NCI-H187 (cell line): Measurements from ENCODE around the gene TXNIP.

Source experiments
- DNase-seq, 2 experiments: peaks; one replicate each; lab custom pipeline; 2025; lab: John Stamatoyannopoulos, UW

TXNIP gene

DNA sequence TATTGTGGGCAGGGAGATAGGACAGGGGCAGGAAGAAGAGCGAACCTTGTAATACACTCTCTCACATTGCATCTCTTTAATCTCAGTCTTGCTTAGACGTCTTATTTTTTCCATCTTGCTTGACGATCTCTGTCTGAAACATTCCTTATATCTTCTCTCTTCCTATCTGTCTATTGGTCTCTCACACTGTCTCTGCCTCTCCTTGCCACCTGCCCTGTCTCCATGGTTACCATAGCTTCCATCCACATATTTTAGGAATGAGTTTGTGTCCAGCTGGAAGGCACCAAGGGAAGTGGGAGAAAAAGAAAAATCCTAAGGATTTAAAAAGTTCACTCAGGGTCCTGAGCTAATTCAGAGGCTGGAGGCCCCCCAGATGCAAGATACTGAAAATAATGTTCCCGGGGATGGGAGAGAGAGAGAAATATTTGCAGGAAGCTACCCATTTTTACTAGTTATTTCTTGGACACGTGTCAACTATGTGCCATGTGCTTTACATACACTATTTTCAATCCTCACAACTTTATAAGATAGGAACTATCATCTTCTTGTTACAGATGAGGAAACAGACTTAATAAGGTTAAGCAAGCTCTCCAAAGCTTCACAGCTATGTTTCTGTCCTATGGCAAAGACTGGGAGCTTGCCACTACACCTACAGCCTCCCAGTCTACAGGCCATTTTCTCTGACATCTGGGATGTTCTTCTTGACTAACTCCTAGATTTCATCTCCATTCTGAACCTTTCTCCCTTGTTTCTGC lies 32.9 kb downstream of the TXNIP start:
- DNase-seq, result peak; percentile 29 to 73

DNA sequence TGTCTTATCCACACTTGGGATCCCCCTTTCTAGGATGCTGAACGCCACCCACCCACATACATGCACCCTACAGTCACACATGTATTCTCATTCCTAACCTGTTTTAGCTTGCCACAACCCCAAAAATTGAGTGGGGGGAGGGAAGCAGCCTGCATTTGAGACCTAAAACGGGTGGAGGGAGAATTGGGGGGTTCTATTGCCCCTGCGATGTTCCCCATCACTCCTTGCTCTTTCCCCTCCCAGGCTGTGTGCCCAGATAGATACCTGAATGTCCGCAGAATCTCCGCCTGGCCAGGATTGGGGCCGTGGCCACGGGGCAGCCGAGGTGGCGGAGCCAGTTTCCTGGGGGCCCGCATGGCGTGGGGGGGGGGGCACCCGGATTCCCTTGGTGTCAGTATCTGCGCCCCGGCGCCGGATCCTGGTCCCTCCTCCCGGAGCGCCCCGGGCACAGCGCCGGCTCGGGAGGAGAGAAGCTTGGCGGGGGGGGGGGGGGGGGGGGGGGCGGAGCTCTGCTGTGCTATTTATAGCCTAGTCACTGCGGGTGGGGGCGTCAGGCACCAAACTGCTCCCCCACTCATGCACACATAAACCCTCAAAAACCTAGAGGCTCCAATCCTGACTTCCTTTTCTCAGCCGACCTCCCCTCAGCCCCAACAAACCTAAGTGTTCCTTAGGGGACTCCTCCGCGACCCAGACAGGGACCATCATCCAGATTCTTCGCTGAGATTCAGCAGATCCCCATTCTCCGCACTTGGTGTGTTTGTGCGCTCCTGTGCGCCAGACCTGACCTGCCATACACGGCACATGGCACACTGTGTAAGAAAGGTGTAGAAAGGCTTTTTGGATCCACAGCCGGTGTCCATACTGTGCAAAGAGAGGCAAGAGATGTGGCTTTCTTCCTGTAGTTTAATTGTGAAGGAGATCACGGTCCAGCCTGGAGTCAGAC lies 33.9 kb downstream of the TXNIP start:
- DNase-seq, result peak in 1 of 2 experiments; percentile 77

DNA sequence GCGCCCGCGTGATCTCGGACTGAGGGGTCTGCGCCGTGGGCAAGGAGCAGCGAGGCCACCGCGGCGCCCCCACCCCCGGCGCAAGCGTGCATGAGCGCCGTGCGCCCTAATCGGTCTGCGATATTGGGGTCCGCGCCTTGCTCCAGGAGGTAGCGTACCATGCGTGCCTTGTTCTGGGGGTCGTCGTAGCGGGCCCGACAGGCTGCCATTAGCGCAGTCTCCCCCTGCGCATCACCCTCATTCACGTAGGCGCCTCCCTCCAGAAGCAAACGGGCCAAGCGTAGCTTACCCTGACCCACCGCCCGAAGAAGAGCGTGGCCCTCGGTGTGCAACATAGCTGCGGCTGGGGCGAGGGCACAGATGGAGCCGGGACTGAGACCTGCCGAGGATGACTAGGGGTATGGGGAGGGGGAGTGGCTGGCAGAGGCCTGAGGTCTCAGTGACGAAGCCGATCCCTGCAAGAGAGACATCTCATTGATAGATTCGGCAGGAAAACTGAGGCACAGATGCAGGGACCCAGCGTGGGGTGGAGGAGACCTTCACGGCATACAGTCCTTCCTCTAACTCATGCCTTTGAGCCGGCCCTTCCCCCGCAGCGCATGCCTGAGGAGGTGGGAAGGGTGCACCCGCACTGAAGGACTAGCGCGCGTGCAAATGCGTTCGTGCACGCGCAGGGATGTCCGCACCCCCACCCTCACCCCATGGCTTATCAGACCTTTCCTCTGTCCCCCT lies 34.8 kb downstream of the TXNIP start:
- peak; percentile 41 to 57 for DNase-seq

DNA sequence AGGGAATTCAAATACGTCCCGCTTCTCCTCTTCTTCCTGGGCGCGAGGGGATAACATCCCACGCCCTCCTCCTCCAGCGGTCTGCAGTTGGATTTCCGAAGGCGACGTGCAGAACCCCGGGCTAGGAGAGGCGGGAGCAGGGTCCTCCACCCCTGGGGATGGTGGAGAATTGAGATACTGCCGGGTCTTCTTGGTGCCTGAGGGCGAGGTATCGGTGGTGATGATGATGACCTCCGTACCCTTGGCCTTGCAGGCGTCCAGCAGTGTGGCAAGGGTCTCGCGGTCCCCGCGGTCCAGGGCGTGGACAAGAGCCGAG lies 35.3 kb downstream of the TXNIP start:
- no peak for DNase-seq

DNA sequence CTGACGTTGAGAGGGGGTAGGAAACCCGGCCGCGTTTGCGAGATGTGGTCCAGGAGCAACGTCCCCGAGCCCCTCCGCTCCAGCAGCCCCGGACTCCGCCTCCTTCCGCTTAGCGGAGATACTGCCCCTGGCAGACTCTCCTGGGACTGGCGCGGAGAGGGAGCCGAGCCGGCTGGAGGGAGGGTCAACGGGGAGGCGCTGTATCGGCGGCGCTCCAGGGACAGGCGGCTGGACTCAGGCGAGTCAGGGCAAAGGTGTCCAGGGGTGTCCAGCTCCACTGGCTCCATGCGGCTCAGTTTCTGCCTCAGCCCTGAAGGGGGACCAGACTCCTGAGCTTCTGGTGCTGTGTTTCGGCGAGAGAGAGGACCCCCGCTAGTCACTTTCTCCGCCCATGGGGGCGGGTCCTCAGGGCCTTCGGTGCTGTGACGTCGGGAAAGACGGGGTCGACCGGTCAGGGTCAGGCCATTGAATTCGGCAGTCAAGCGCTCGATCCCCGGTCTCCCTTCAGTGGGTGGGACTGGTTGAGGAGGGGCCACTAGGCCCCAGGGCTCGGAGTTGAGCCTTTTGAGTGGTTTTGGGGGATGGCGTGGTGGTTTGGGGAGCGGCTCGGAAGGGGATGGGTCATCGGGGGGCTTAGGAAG lies 35.8 kb downstream of the TXNIP start:
- peak; percentile 53 to 66 for DNase-seq

DNA sequence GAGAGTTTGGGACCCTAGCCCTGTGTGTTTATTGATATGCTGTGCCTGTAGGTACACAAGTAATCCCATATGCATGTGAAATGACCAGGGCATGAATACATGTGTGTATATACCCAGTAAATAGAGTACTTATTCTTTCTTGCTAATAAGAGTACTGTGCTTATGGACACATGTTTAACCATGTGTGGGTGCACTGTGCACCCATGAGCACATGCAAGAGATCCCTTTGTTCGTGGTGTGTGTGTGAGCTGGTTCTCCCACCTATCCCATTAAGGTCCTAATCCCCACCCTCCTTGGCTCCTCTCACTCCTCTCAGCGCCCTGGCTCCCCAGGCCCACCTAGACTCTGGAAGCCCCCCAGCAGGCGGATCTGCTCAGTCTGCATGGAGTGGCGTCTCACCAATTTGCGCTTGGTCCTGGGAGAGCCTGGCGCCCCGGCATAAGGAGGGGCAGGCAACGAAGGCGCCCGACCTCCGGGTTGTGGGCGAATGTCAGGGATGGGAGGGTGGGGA lies 36.4 kb downstream of the TXNIP start:
- no peak for DNase-seq

DNA sequence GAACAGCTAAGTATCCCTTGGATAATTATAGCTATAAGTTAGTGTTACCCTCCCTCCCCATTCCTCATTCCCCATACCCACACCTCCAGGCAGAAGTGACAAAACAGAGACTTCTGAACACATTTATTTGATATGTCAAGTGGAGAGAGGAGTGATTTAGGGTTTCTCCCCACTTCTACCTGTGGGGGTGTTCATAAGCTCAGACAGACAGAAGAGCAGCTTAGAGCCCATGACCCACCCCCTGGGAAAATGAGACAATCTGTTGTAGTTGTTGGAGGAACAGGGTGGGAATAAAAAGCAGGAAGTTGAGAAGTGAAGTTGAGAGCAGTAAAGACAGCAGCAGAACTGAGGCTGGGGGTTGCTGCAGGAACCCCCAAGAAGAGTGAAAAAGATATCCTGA lies 37.0 kb downstream of the TXNIP start:
- no peak for DNase-seq

DNA sequence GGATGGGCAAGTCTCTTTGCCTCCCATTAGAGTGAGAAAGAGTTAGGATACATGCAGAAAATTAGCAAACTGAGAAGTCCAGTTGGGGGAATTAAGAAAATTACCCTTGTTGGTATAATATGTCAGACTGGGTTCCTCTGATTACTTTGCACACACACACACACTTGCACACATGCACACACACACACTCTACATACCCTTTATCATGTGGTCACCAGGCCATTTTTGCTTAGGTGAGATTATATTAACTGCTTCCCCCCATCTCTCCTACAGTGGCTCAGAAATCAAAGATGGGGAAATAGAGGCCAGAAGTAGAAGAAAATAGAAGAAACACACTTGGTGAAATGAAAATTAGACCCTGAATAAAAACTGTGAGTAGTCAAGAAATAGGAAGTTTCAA lies 37.6 kb downstream of the TXNIP start:
- no peak for DNase-seq

DNA sequence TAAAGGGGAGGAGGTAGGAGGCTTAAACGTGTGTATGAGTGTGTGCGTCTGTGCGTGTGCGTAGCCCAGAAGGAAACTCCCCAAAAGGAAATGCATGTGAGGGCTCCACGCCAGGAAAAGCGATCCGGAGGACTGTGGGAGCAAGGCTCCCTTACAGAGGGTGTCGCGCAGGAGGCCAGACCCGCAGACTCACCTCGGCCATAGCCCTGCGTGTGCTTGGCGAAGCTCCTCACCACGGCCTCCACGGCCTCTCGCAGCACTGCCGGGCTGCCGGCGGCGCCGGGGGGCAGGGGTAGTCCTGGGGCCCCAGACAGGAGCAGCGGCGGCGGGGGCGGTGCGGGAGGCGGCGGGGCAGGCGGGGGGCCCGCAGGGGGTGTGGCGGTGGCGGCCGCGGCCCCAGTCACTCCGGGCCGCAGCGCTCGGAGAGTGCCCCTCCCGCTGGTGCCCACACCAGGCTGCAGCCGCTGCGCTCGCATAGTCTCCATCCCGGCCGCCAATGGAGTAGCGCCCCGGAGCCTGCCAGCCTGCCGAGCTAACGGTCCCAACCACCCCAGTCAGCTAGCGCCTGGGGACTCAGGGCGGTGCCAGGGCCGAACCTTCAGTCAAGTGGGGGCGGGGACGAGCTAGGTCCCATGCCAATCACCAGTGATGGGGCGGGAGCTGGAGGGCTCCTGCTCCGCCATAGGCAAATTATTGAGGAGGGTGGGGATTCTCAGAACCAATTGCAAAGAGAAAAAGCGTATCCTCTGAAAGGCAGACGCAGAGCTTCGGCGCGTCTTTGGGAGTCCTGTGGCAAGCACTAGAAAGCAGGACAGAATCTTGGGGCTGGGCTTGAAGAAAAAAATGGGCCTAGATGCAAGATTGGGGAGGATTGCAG lies 38.7 kb downstream of the TXNIP start, which contains the start of gene LIX1L:
Gene LIX1L (minus strand): TSS at position 575 of the 877 bp plus-strand sequence. CDS start 90 bp downstream, at position 485.
- DNase-seq, result peak; percentile 98 to 99

DNA sequence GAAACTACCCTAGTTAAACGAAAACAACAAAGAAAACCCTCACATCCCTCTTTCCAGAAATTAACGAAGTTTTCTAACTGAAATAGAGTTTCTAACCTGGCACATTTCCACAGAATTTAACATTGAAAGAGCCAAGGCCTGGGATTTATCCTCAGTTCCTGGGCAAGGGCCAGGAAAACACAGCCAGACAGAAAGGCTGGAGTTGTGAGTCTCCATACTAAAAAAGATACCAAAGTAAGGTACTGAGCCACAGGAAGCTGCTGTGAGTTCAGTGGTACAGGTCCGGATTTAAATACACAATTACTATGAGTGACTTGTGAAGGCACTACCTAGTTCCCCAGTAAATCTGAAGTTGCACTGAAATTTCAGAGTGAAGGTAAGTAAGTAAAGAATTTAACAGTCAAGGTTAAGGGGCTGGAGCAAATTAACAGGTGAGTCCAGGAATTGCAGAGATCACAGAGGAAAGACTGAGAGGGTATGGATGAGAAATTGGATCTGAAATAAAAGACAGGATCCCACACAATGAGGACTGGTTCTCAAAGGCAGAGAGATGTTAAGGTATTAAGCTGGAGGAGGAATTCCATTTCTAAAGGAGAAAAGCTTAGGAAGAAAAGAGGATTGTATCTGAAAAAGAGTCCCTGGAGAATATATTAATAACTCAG lies 39.5 kb downstream of the TXNIP start:
- DNase-seq, result no peak

DNA sequence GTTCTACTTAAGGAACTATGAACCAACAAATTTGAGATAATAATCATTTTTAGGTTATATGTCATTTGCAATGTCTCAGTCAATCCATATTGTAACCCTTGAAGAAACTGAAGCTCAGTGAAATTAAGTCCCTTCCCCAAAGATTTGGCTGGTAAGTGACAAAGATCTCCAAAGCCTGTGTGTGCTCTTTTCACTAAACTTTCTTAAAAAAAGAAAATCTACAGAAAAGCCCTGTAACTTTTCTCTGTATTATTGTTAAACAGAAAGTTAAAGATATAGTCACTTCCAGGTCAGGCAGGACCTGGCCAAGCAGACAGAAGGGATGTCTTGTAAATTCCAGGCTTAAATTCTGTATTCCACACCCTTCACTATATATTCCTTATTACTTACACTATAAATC lies 40.0 kb downstream of the TXNIP start:
- DNase-seq, result no peak

DNA sequence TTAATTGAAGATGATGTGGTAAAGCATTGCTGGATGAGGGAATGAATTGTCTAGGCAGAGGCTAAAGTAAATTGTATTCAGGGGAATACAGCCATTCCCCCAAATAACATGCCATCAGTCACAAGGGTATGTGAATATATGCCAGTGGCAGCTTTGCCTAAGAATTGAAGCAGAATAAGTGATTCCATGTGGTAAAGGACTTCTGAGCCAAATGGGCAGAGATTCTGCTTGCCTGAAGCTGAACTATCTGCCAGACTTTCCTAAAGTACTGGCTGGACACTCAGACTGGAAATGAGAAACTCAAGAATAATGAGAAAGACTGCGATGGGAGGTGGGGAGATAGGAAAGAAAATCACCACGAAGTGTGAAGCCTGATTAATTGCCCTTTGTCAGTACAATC lies 40.9 kb downstream of the TXNIP start:
- DNase-seq, result no peak

DNA sequence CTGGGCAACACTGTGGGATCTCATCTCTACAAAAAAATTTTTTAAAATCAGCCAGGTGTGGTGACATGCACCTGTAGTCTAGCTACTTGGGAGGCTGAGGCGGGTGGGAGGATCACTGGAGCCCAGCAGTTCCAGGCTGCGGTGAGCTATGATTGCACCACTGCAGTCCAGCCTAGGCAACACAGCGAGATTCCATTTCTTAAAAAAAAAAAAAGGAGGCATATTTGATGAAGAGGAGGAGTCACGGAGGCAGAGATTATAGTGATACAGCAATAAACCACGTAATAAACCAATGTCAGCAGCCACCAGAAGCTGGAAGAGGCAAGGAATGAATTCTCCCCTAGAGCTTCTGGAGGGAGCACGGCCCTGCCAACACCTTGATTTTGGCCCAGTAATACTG lies 42.5 kb downstream of the TXNIP start:
- DNase-seq, result no peak

DNA sequence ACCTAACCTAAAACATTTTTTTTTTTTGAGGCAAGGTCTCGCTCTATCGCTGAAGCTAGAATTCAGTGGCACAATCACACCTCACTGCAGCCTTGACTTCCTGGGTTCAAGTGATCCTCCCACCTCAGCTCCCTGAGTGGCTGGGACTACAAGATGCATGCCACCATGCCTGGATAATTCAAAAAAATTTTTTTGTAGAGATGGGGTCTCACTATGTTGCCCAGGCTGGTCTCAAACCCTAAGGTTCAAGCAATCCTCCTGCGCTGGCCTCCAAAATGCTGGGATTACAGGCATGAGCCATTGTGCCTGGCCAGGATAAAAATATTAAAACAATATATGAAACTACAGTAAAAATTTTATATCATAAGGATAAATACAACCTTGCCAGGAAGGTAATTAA lies 43.5 kb downstream of the TXNIP start:
- no peak for DNase-seq

DNA sequence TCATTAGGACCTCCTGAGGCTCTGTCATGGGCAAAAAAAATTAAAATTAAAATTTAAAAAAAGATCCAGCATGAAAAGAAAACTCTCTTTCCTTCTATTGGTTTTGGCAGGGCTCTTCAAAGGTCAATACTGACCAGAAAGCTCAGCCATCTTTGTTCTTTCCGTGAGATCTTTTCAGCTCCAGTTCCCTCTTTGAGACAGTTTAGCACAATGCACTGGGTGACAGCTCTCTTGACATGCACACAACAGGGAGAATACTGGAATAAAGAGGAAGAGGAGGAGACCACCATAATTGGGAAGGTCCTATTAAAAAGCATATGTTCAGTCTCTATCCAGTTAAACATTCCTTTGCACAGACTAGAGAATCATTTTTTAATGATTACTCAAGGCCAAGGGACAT lies 44.9 kb downstream of the TXNIP start:
- no peak for DNase-seq

DNA sequence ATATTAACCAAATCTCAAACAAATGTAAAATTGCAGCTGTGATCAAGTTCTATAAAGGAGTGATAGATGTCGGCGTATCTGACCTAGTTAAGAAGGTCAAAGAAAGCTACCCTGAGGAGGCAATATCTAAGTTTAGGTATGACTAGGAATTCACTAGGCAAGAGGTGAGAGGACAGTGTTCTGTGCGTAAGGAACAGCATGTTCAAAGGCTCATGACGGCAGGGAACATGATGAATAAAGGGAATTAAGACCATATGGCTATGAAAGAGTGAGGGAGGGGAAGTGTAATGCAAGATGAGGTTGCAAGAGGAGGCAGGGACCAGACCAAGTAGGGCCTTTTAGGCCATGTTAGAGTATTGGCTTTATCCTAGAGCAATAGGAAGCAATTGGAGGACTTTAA lies 47.2 kb downstream of the TXNIP start:
- DNase-seq, result no peak

DNA sequence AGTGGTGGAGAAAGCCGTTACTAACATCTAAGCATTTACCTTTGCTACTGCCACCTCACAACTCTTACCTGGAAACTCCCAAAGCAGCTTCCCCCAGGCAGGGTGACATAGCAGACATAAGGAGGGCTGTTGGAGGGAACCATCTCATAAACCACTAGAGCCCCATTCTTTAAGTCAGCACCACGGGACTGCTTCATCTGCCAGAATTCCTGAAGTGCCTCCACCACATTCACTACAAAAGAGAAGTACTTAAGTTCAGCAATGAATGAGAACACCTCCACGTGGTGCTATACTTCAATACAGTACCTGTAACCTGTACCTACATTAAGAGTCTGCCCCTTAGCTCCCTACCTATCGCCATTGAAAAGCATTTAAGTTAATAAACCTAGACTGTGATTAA lies 48.8 kb downstream of the TXNIP start:
- no peak for DNase-seq

DNA sequence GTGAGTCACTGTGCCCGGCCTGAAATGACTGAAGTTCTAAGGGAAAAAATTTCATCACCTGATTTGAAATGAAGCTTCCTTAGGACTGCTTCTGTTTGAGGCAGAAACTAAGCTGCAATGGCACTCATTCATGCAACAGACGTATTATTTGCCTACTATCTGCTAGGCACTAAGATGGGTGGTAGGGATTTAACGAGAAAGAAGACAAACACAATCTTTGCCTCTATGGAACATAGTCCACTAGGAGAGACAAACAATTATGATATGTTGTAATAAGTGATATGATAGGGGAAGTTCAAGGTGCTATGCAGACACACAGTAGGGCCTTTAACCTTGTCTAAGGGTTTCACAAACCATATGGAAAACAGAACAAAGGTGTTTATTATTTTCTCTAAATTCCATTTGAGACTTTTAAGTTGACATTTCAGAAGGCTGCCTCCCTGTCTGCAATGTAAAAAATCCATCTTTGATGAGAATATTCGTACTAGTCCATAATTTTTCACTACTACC lies 49.8 kb downstream of the TXNIP start:
- DNase-seq, result no peak

DNA sequence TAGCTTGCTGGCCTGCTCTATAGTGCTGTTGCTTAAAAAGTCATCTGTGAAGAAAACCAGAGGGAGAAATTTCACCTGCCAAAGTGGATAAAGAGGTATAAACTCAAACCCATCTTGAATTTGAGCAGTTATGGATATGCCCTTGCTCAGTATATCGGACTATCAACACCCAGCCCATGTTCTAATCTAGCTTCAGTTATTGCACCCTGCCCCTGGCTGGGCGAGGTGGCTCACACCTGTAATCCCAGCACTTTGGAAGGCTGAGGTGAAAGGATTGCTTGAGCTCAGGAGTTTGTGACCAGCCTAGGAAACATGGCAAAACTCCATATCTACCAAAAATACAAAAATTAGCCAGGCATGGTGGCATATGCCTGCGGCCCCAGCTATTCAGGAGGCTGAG lies 51.8 kb downstream of the TXNIP start:
- DNase-seq, result no peak

DNA sequence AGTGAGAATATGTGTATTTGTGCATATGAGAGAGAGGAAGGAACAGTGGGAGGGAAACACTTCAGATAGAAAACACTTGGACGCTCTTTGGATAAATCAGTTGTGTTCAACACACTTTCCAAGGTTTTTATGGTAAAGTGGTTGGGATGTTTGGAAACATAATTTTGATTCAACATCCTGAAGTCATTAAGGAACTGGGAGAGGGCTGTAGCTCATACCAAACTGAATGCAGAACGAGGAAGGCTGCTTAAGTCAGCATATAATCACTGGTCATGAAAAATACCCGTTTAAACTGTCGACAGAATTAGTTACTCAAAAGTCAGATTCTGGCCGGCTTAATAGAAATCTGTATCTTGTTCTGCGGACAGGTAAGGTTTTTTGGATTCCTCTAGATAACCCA lies 53.5 kb downstream of the TXNIP start:
- no peak for DNase-seq
